Coronary artery (tissue), 2 donors: Measurements from ENCODE around the gene STXBP4.
A peak's percentile ranks its signal among the peaks of the same experiment; 100 is the strongest.

Experiments used
- DNase-seq: peaks from one replicate; pipeline ENCODE4 v3.0.0-alpha.2; 2017; ENCODE audit warnings: low spot score
- H3K27ac ChIP-seq, 2 donors: fragments of 200-600 bp; sonication (generic); one replicate each; pipeline ENCODE4 v1.5.1; 2016 to 2019
- H3K4me3 ChIP-seq: fragments of 200-600 bp; sonication (generic); 2 replicates; pipeline ENCODE4 v1.5.1; 2016; ENCODE audit warnings: mild to moderate bottlenecking, moderate library complexity
- TF ChIP-seq, protein P1 (sequence below): fragments of 200-600 bp; sonication (generic); IDR thresholded peaks from one replicate; pipeline ENCODE4 v1.5.1; 2019; ENCODE audit warnings: antibody characterized with exemption

The STXBP4 gene

DNA sequence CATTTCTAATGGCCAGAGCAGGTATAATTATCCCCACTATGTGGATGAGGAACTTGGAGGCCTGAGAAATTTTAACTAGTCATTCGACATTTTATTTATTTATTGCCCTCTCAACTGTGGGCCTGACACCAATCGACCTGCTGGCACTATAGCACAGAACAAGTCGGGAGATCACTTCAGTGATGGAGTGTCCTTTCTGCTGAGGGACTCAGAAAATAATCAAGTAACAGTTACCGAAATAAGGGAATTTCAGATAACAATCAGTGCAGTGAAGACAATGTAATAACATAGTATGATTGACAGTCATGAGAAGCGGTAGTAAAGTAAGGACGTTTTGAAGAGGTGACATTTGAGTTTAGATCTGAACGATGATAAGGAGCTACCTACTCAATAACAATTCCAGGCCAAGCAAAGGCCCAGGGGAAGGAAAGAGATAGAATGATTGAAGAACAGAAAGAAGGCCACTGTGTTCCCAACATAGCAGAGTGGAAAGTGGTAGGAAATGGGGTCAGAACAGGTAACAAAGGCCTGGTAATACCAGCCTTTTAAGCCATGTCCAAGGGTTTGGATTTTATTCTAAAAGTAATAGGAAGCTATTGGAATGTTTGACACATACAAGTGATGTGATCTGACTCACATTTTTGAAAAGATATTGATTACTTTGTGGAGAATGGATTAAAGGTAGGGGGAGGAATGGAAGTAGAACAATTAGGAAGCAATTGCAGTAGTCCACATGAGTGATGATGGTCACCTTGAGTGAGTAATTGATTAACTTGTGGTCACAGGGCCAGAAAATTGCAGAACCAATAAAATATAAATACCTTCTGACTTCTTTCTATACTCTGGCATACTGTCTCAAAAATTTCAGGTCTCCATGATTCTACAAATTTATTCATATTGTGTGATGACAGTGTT, 1.4 kb downstream of the STXBP4 start:
- H3K4me3 ChIP-seq, result peak overlapping the region; percentile 90
- no peak for DNase-seq
- TF ChIP-seq, protein P1, sequence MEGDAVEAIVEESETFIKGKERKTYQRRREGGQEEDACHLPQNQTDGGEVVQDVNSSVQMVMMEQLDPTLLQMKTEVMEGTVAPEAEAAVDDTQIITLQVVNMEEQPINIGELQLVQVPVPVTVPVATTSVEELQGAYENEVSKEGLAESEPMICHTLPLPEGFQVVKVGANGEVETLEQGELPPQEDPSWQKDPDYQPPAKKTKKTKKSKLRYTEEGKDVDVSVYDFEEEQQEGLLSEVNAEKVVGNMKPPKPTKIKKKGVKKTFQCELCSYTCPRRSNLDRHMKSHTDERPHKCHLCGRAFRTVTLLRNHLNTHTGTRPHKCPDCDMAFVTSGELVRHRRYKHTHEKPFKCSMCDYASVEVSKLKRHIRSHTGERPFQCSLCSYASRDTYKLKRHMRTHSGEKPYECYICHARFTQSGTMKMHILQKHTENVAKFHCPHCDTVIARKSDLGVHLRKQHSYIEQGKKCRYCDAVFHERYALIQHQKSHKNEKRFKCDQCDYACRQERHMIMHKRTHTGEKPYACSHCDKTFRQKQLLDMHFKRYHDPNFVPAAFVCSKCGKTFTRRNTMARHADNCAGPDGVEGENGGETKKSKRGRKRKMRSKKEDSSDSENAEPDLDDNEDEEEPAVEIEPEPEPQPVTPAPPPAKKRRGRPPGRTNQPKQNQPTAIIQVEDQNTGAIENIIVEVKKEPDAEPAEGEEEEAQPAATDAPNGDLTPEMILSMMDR, result no peak
- peak overlapping the region; percentile 89 for H3K27ac ChIP-seq

DNA sequence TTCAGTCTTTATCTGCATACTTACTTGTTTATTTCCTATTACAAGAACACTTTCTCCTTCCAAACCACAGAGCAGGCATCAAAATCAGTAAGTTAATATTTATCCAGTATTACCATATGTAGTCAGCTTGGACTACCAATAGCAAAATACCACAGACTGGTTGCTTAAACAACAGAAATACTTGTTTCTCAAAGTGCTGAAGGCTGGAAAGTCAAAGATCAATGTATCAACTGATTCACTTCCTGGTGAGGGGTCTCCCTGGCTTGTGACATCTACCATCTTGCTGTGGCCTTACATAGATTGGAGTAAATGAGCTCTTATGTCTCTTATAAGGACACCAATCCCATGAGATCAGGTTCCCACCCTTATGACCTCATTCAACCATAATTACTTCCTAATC, 2.6 kb downstream of the STXBP4 start:
- H3K4me3 ChIP-seq, result no peak overlapping the region
- no peak for DNase-seq
- no peak overlapping the region for H3K27ac ChIP-seq
- TF ChIP-seq, protein P1, result no peak

GRCh38 chr17:54971901-54972300, 3.3 kb downstream of the STXBP4 start:
- DNase-seq, result no peak
- TF ChIP-seq, protein P1, result no peak
- Histone ChIP-seq H3K27ac (no peak overlapping the region), H3K4me3 (no peak overlapping the region)

DNA sequence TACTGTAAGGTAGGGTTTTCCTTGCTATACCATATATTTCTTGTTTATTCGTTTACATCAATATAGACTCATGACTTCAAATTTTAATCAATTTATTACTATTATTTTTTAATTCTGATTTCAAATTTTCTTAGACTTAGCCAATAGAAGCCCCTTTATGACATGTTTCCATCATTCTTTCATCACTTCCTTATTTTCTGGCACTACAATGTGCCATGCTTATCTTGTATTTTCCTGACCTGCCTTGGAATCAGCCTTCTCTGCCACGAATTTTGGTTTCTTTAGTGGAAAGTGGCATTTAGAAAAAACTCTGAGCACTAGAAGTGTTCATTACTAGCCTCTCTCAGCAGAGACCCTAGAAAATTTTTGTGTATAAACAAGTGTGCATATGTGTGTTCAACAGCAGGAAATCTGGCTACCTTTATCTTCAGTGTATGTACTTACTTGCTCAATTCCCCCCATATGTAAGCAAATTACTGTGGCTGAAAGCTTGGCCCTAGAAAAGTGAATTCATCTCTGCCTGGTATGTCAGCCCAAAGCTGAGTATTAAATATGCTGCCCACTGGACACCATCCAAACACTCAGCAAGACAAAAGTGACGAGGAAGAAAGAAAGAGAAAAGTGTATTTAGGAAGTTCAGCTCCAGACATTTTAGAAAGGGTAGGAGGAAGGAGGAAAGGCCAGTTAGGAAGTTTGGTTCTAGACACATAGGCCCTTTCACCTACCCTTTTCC, 4.0 kb downstream of the STXBP4 start:
- TF ChIP-seq, protein P1, result no peak

GRCh38 chr17:54974759-54975158, 6.2 kb downstream of the STXBP4 start:
- DNase-seq, result no peak
- Histone ChIP-seq H3K4me3 (no peak overlapping the region), H3K27ac (no peak overlapping the region)
- TF ChIP-seq, protein P1, result no peak

More for the DNA sequence above, 4.0 kb downstream of the STXBP4 start:
- Histone ChIP-seq H3K27ac (no peak overlapping the region), H3K4me3 (no peak overlapping the region)
- DNase-seq, result no peak

GRCh38 chr17:54976316-54976715, 7.8 kb downstream of the STXBP4 start:
- Histone ChIP-seq H3K27ac (no peak overlapping the region), H3K4me3 (no peak overlapping the region)
- DNase-seq, result no peak
- TF ChIP-seq, protein P1, result no peak
